Stimulated activated naive B cell treated with anti-CD40 and anti-IgM and Interleukin-4, amounts not matched to agents 10 μg/mL and 1 μg/mL and 100 μg/mL, for 72 hours (primary cell): Measurements from ENCODE around the gene CCDC90B.
A peak's percentile ranks its signal among the peaks of the same experiment; 100 is the strongest.
"Not testable (repeated sequence)": the region's sequence is repeated elsewhere in the genome, so short reads cannot be mapped to it uniquely, and the experiment has no call there.

ENCODE experiments used
- ATAC-seq, 2 donors: fragments of 150-1000 bp; cut with Tn5 transposase; replicated peaks; 2 replicates each; pipeline ENCODE4 v1.10.0; 2021; ENCODE audit warnings: moderate library complexity in 1 of 2
- DNase-seq: peaks from one replicate; pipeline ENCODE4 v3.0.0; 2021
- H3K27ac Mint-ChIP-seq: one replicate; pipeline ENCODE4 v1.8.0; 2022; ENCODE audit warnings: mild to moderate bottlenecking, mixed read lengths
- H3K27me3 Mint-ChIP-seq, 2 donors: one replicate each; pipeline ENCODE4 v1.8.0; 2022; ENCODE audit warnings: mixed read lengths in 2 of 2
- H3K36me3 Mint-ChIP-seq, 2 donors: one replicate each; pipeline ENCODE4 v1.8.0; 2022; ENCODE audit warnings: mixed read lengths in 2 of 2, mild to moderate bottlenecking in 1 of 2
- H3K4me1 Mint-ChIP-seq, 2 donors: one replicate each; pipeline ENCODE4 v1.8.0; 2022; ENCODE audit warnings: mixed read lengths in 2 of 2, mild to moderate bottlenecking in 1 of 2
- H3K4me3 Mint-ChIP-seq, 2 donors: one replicate each; pipeline ENCODE4 v1.8.0; 2022; ENCODE audit warnings: mild to moderate bottlenecking in 2 of 2, mixed read lengths in 2 of 2, moderate library complexity in 1 of 2
- H3K9me3 Mint-ChIP-seq, 2 donors: one replicate each; pipeline ENCODE4 v1.8.0; 2022; ENCODE audit warnings: mixed read lengths in 2 of 2, mild to moderate bottlenecking in 1 of 2

Gene CCDC90B

GRCh38 chr11:83275888-83276641 lies 10.1 kb downstream of the CCDC90B start:
- Mint-ChIP-seq H3K4me3 (no peak overlapping the region), H3K27ac (no peak overlapping the region), H3K9me3 (peaks cover 0 to 3% of the 10 kb centered on the region in 2 donors), H3K4me1 (peaks cover 4 to 8% of the 10 kb centered on the region in 2 donors), H3K36me3 (peaks cover 17 to 32% of the 10 kb centered on the region in 2 donors), H3K27me3 (no peaks in the 10 kb centered on the region)
- DNase-seq (no peak), ATAC-seq (no peak)

GRCh38 chr11:83272627-83273026 lies 13.5 kb downstream of the CCDC90B start:
- ATAC-seq (no peak), DNase-seq (no peak)
- H3K4me3 Mint-ChIP-seq, result no peak overlapping the region
- H3K4me1 Mint-ChIP-seq, result peaks cover 12 to 19% of the 10 kb centered on the region in 2 donors
- peaks cover 38 to 49% of the 10 kb centered on the region in 2 donors for H3K36me3 Mint-ChIP-seq
- H3K27me3 Mint-ChIP-seq, result no peaks in the 10 kb centered on the region
- no peak overlapping the region for H3K27ac Mint-ChIP-seq
- H3K9me3 Mint-ChIP-seq, result peaks cover 0 to 3% of the 10 kb centered on the region in 2 donors

- H3K4me1 Mint-ChIP-seq, result peaks cover 12 to 19% of the 10 kb centered on the region in 2 donors
- not testable (repeated sequence) for H3K27ac Mint-ChIP-seq, DNase-seq, ATAC-seq, H3K4me3 Mint-ChIP-seq, H3K9me3 Mint-ChIP-seq, H3K27me3 Mint-ChIP-seq
- H3K36me3 Mint-ChIP-seq, result peaks cover 47 to 56% of the 10 kb centered on the region in 2 donors
These were observed 14.4 kb downstream of the CCDC90B start for GRCh38 chr11:83271734-83272133.

- ATAC-seq, DNase-seq, H3K4me3 Mint-ChIP-seq, H3K9me3 Mint-ChIP-seq, H3K27ac Mint-ChIP-seq, H3K27me3 Mint-ChIP-seq: not testable (repeated sequence)
- H3K4me1 Mint-ChIP-seq, result peaks cover 12 to 19% of the 10 kb centered on the region in 2 donors
- peaks cover 51 to 68% of the 10 kb centered on the region in 2 donors for H3K36me3 Mint-ChIP-seq
These were observed 17.1 kb downstream of the CCDC90B start for GRCh38 chr11:83269080-83269479.

GRCh38 chr11:83265331-83265730 lies 20.8 kb downstream of the CCDC90B start:
- Mint-ChIP-seq H3K36me3 (peaks cover 38 to 60% of the 10 kb centered on the region in 2 donors), H3K9me3 (no peaks in the 10 kb centered on the region), H3K4me3 (no peak overlapping the region), H3K27ac (no peak overlapping the region), H3K27me3 (no peaks in the 10 kb centered on the region), H3K4me1 (peaks cover 10 to 18% of the 10 kb centered on the region in 2 donors)
- ATAC-seq (no peak), DNase-seq (no peak)

- peaks cover 11 to 31% of the 10 kb centered on the region in 2 donors for H3K36me3 Mint-ChIP-seq
- ATAC-seq, result no peak
- H3K9me3 Mint-ChIP-seq, result no peaks in the 10 kb centered on the region
- no peak overlapping the region for H3K4me3 Mint-ChIP-seq
- H3K27ac Mint-ChIP-seq, result no peak overlapping the region
- DNase-seq, result no peak
- no peaks in the 10 kb centered on the region for H3K4me1 Mint-ChIP-seq
- no peaks in the 10 kb centered on the region for H3K27me3 Mint-ChIP-seq
These were observed 26.6 kb downstream of the CCDC90B start for GRCh38 chr11:83259559-83259958.

DNA sequence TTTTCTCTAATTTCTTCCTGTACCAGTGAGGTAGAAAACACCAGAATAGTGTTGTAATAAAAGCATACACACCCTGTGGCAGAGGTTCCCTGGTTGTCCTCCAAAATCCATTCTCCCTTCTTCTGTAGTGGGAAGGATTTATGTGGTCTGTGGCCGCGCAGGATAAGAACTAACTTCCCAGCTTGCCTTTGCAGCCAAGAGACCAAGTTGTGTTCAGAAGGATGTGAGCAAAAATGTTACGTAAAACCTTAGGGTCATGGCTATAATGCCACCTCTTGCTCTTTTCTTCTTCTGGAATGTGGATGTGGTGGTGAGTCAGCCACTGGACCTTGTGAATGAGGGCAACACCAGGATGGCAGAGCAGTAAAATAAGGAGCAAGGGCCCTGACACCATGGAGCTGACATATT lies 28.4 kb downstream of the CCDC90B start:
- Mint-ChIP-seq H3K36me3 (peaks cover 7 to 20% of the 10 kb centered on the region in 2 donors), H3K9me3 (no peaks in the 10 kb centered on the region), H3K27me3 (no peaks in the 10 kb centered on the region), H3K27ac (no peak overlapping the region), H3K4me1 (no peaks in the 10 kb centered on the region), H3K4me3 (no peak overlapping the region)
- no peak for ATAC-seq
- DNase-seq, result no peak

DNA sequence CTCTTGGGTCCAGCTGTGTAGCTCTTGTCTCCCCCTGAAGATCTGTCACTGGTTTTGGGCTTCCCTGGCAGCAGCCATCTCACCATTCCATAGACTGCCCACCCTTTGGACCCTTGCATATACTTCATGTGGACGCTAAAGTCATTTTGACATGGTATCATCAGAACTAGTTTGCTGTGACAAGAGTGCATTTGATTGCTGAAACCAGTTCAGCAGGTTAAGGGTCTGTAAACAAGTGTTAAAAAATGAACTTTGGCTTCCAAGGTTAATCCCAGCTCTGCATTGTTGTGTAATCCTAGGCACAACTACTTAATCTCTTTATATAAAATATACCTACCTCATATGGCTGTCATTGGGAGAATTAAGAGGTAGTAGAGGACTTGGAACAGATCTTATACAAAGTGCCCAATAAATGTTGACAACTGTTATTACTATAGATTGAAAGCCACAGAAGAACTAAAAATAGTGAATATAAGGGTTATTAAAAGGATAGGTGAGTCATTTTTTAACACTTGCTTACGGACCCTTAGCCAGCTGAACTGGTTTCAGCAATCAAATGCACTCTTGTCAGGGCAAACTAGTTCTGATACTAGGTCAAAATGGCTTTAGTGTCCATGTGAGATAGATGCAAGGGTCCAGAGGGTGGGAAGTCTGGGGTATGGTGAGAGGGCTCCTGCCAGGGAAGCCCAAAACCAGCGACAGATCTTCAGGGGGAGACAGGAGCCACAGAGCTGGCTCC lies 29.4 kb downstream of the CCDC90B start:
- Mint-ChIP-seq H3K36me3 (peaks cover 12 to 23% of the 10 kb centered on the region in 2 donors), H3K4me1 (no peaks in the 10 kb centered on the region), H3K27ac (no peak overlapping the region), H3K9me3 (no peaks in the 10 kb centered on the region), H3K27me3 (no peaks in the 10 kb centered on the region), H3K4me3 (no peak overlapping the region)
- ATAC-seq (no peak), DNase-seq (no peak)

- DNase-seq (no peak), ATAC-seq (no peak)
- H3K36me3 Mint-ChIP-seq, result peaks cover 8 to 19% of the 10 kb centered on the region in 2 donors
- H3K4me3 Mint-ChIP-seq, result no peak overlapping the region
- H3K27me3 Mint-ChIP-seq, result no peaks in the 10 kb centered on the region
- no peak overlapping the region for H3K27ac Mint-ChIP-seq
- H3K9me3 Mint-ChIP-seq, result no peaks in the 10 kb centered on the region
- no peaks in the 10 kb centered on the region for H3K4me1 Mint-ChIP-seq
These were observed 30.8 kb downstream of the CCDC90B start for GRCh38 chr11:83255366-83255765.

GRCh38 chr11:83252941-83253340 lies 33.2 kb downstream of the CCDC90B start:
- H3K4me1 Mint-ChIP-seq, result peaks cover 4 to 11% of the 10 kb centered on the region in 2 donors

GRCh38 chr11:83252266-83252665 lies 33.9 kb downstream of the CCDC90B start:
- no peak for ATAC-seq
- Mint-ChIP-seq H3K27ac (no peak overlapping the region), H3K4me1 (peaks cover 4 to 11% of the 10 kb centered on the region in 2 donors), H3K36me3 (peaks cover 14 to 20% of the 10 kb centered on the region in 2 donors), H3K27me3 (no peaks in the 10 kb centered on the region), H3K4me3 (no peak overlapping the region), H3K9me3 (no peaks in the 10 kb centered on the region)
- DNase-seq, result no peak

More at GRCh38 chr11:83252941-83253340, 33.2 kb downstream of the CCDC90B start:
- Mint-ChIP-seq H3K4me3 (no peak overlapping the region), H3K9me3 (no peaks in the 10 kb centered on the region), H3K36me3 (peaks cover 14 to 24% of the 10 kb centered on the region in 2 donors), H3K27me3 (no peaks in the 10 kb centered on the region), H3K27ac (no peak overlapping the region)
- DNase-seq, result no peak
- no peak for ATAC-seq

GRCh38 chr11:83249972-83250593 lies 36.1 kb downstream of the CCDC90B start:
- Mint-ChIP-seq H3K9me3 (no peaks in the 10 kb centered on the region), H3K36me3 (peaks cover 13 to 15% of the 10 kb centered on the region in 2 donors), H3K27ac (no peak overlapping the region), H3K4me3 (no peak overlapping the region), H3K27me3 (no peaks in the 10 kb centered on the region), H3K4me1 (peaks cover 4 to 11% of the 10 kb centered on the region in 2 donors)
- DNase-seq, result no peak
- peak; percentile 65 to 67 for ATAC-seq

GRCh38 chr11:83249445-83249844 lies 36.7 kb downstream of the CCDC90B start:
- Mint-ChIP-seq H3K27me3 (no peaks in the 10 kb centered on the region), H3K36me3 (peaks cover 13 to 15% of the 10 kb centered on the region in 2 donors), H3K9me3 (no peaks in the 10 kb centered on the region), H3K4me3 (no peak overlapping the region), H3K27ac (no peak overlapping the region), H3K4me1 (peaks cover 4 to 11% of the 10 kb centered on the region in 2 donors)
- peak in 1 of 2 donors; percentile 45 for ATAC-seq
- no peak for DNase-seq

DNA sequence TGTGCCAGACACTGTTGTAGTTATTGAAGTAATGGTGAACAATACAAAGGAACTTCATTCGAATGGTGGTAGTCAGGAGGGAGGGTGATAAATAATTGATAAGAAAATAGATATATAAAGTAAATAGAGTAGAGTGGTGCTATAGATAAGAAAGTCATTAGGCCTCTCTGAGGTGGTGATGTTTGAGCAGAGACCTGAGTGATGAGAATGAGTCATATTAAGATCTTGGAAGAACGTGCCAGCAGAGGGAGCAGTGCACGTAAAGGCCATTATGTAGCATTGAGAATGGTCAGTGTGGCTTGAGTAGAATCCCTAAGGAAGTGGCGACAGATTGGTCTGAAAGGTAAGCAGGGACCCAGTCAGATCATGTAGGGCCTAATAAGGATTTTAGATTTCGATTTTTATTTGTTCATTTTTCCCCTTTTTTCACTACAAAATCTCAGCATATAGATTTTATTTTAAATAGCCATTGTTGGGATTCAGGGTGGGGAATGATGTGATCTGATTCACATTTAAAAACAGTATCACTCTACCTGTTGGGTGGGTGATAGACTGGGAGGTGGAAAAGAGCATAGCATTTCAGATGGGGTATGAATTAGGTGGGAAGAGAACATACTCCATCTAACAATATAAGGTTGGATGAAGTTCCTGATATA lies 44.7 kb downstream of the CCDC90B start:
- H3K36me3 Mint-ChIP-seq, result peaks cover 7 to 9% of the 10 kb centered on the region in 2 donors
- H3K4me3 Mint-ChIP-seq, result no peak overlapping the region
- H3K4me1 Mint-ChIP-seq, result peaks cover 0 to 1% of the 10 kb centered on the region in 2 donors
- H3K9me3 Mint-ChIP-seq, result no peaks in the 10 kb centered on the region
- H3K27ac Mint-ChIP-seq, result no peak overlapping the region
- H3K27me3 Mint-ChIP-seq, result no peaks in the 10 kb centered on the region
- ATAC-seq, result peak; percentile 41 to 59
- DNase-seq, result no peak
